Muscle of arm (tissue), 12 donors: ENCODE results near the gene HTRA2. TPM values are rescaled to one million over a fixed set of nuclear protein-coding genes. Genes with fewer than 3 reads are reported as not detected.

Source experiments
- DNase-seq: peaks from one replicate; pipeline ENCODE4 v3.0.0-alpha.2; 2013
- polyA plus RNA-seq, 12 donors: library from polyadenylated mRNA; unstranded; fragments of 120-200 nt; gene quantifications; one replicate each; pipeline ENCODE4 v1.2.1, GENCODE V29; 2013; ENCODE audit not compliant: insufficient read length in 12 of 12

Gene HTRA2
- polyA plus RNA-seq, 12 donors = 20.1 to 30.4 (median 27.9) TPM; not detected in 1

DNA sequence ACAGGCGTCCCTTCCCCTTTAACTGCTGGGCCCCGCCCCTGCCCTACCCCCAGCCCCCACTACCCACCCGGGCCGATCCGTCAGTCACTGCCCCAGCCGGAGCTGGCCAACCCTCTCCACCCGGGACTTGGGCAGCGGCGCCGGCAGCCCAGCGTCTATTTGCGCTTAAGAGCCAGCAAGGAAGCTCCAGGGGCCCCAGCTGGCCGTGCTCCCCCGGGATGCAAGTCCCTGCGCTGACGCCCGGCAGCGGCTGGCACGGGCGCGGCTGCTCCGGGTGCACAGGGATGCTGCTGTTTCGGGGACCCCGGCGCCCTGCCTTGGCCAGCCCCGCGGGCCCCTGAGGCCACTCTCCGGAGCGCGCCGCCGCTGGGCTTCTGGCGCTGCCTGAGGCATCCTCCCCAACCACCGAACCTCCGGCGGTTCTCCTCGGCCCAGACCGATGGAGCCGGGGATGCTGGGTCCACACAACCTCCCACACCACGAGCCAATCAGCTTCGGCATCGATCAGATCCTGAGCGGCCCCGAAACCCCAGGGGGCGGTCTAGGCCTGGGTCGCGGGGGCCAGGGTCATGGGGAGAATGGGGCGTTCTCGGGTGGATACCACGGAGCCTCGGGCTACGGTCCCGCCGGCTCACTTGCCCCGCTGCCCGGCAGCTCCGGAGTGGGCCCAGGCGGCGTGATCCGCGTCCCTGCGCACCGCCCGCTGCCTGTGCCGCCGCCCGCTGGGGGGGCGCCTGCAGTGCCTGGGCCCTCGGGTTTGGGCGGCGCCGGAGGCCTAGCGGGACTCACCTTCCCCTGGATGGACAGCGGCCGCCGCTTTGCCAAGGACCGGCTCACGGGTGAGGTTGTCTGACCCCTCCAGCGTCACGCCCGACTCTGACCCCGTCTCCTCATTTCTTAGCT, 15.1 kb upstream of the HTRA2 start, which contains the start of gene TLX2:
Gene TLX2, plus strand, starts transcription at position 83 of the 903 bp plus-strand sequence. Its CDS starts 357 bp downstream, at position 440.
- DNase-seq = no peak

DNA sequence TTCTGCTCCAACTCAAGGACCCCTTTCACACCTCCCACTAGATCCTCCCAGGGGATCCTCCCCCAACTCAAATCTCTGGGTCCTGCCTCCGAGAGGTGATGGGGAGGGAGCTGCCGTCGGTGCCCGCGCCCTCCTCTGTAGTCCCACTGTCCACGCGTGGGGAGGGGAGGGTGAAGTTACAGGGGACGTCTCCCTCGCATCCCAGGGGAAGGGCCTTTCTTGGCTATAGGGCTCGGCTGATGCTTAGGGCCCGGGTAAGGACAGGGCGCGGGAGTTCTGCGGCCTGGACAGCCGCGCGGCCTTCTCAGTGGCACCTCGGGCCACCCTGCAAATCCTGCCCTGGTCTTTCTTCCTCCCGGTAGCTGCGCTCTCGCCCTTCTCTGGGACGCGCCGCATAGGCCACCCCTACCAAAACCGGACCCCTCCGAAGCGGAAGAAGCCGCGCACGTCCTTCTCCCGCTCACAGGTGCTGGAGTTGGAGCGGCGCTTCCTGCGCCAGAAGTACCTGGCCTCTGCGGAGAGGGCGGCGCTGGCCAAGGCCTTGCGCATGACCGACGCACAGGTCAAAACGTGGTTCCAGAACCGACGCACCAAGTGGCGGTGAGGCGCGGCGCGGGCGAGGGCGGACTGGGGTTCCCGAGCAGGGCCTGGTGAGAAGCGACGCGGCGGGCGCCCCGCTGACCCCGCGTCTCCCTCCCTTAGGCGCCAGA, 14.3 kb upstream of the HTRA2 start:
- no peak for DNase-seq

GRCh38 chr2:74515981-74516633, 13.6 kb upstream of the HTRA2 start:
- DNase-seq = no peak

- no peak for DNase-seq
Measured at GRCh38 chr2:74516650-74517049, 13.1 kb upstream of the HTRA2 start.

DNA sequence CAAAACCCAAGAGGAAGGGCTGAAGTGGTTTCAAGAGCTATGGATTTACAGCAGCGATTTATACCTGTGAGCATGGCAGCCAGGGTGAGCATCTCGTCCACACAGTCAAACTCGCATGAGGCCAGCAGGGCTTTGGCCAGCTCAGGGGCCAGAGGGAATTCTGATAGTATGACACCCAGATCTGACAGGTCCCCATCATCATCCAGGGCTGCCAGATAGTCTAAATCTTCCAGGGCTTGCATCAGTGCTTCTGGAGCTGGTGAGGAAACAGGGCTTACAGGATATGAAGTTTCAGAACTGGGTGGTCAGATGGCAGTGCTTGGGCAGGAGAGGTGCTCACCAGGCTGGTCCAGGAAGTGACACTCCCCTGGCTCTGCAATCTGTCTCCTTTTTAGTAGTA, 7.2 kb upstream of the HTRA2 start:
- no peak for DNase-seq

GRCh38 chr2:74524005-74524404, 5.7 kb upstream of the HTRA2 start:
- DNase-seq = no peak

- DNase-seq = no peak
Measured at GRCh38 chr2:74524955-74525716, 4.6 kb upstream of the HTRA2 start.

DNA sequence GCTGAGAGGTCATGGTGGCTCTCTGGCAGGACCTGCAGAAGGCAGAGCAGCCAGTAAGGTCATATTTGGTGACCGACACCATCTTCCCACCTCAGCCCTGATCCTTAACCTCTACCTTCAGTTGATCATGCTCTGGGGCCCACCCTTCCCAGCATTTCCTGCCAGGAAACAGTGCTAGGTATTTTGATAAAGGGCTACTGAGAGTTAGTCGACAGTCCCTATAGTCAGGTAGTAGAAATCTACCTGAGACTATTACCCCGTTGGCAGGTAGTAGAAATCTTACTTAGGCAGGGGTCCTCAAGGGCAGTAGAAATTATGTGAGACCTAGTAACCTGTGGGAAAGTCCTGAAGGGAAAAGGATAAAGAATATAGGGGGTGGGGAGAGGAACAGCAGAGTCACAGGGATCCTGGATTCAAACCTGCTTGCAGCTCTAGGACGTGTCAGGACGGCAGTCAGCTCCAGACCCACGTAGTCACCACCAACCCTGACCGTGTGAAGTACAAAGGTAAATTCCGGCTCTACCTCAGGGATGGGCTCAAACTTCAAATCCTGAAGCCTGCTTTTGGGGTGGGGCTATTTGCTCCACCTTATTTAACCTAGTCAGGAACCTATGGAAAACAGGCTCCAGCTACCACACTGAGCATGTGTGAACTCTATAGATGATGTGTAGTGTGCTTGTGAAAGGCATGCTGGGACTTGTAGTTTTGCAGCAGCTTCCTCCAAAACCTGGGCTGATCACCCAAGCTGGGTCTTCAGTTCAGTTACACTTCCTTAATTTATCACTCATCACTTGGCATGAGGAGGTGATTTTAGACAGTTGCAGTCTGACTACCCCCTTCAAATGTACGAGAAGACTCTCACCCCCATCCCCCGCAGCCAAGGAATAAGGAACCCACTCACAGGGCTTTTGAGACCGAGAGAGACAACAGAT, 3.8 kb upstream of the HTRA2 start, which contains the start of gene DQX1:
Gene DQX1, minus strand, starts transcription at position 515 of the 932 bp plus-strand sequence. Its CDS starts 502 bp downstream, at position 13.
- no peak for DNase-seq

GRCh38 chr2:74526649-74527230, 3.0 kb upstream of the HTRA2 start:
- DNase-seq = no peak

DNA sequence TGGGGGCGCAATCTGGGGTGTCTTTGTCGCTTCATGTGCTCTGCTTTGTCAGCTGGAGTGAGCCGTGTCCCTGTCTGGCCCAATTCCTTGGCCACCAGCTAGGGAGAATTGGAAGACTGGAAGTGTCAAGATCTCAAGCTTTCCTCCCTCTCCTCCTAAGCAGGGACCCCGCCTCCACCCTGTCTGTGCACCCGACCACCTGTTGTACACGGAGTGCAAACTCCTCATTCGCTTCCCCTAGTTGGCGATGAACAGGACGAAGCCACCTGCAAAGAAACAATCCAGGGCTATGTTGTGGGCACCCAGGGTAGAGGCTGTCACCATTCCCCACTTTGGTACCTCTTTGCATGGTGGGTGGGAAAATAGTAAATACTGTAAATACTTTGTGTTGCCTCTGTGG, 2.0 kb upstream of the HTRA2 start:
- no peak for DNase-seq

GRCh38 chr2:74528600-74529356, 955 bp upstream of the HTRA2 start:
- no peak for DNase-seq

DNA sequence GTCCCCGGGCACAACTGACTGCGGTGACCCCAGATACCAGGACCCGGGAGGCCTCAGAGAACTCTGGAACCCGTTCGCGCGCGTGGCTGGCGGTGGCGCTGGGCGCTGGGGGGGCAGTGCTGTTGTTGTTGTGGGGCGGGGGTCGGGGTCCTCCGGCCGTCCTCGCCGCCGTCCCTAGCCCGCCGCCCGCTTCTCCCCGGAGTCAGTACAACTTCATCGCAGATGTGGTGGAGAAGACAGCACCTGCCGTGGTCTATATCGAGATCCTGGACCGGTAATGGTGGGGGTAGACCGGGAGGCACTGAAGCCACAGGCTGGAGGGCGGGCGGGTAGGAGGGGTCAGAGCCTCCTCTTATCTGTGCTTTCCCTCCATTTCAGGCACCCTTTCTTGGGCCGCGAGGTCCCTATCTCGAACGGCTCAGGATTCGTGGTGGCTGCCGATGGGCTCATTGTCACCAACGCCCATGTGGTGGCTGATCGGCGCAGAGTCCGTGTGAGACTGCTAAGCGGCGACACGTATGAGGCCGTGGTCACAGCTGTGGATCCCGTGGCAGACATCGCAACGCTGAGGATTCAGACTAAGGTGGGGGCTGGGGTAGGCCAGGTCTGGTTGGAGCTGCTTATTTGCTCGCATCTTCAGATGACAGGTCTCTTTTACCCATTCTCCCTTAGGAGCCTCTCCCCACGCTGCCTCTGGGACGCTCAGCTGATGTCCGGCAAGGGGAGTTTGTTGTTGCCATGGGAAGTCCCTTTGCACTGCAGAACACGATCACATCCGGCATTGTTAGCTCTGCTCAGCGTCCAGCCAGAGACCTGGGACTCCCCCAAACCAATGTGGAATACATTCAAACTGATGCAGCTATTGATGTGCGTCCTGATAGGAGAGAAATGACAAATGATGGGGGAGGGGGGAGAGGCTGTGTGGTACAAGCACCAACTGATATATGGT, 780 bp downstream of the HTRA2 start:
- DNase-seq = peak; percentile 34

GRCh38 chr2:74531666-74532065, 1.9 kb downstream of the HTRA2 start:
- no peak for DNase-seq

- no peak for DNase-seq
Measured at GRCh38 chr2:74532222-74532621, 2.5 kb downstream of the HTRA2 start.

DNA sequence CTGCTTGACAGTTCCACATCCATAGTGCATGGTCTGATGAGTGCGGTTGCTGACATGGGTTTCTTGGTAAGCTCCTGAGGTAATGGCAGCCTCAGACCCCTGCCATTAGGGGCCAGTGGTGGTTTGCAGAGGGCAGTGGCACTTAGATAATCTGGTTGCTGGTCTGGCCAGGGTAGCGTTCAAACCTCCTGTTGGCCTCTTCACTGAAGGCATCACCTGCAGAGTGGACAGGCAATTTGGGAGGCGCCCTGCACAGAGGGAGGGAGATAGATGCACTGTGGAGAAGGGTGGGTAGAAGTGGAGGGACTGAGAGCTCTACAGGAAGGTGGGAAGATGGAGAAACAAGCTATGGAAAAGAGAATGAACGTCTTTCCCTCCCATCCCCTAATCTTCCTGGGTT, 3.7 kb downstream of the HTRA2 start:
- no peak for DNase-seq

GRCh38 chr2:74534411-74534810, 4.7 kb downstream of the HTRA2 start:
- no peak for DNase-seq

DNA sequence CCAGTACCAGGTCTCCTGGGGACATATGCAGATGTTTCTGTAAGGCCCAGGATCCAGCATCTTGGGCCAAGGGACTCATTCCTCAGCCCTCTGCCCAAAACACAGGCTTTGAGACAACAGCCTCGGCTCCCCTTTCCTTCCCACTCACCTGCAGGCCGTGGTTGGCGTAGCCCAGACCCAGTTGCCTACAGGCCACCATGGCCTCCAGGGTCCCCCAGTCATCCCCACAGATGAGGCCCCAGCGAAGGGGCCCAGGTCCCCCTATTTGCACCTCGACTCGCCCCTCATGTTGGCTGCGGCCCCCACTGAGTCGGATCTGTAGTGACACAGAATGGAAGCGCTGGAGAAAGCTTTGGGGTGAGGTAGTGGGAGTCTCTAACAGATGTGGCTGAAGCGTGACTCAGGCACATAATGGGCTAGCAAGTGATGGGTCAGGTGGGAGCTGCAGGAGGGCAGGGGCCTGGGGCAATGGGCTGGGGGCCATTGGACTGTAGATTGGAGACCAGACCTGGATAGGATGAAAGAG, 5.8 kb downstream of the HTRA2 start:
- no peak for DNase-seq
